Measurements from ENCODE around the gene OR10A3.

Gene OR10A3

GRCh38 chr11:7977232-7977917 is 35.9 kb upstream of the OR10A3 start:
- no peaks in the 10 kb centered on the region for H3K36me3 ChIP-seq (ENCODE audit: insufficient read depth, low read length)
- no peaks in the 10 kb centered on the region for H3K4me1 ChIP-seq (ENCODE audit: insufficient read depth, low read length, severe bottlenecking)
- no peak overlapping the region for H2AFZ ChIP-seq (ENCODE audit: low read length)
- no peaks in the 10 kb centered on the region for H3K79me2 ChIP-seq (ENCODE audit: insufficient read depth, low read length)
- H3F3A ChIP-seq (ENCODE audit: insufficient read depth, low read length), result no peaks in the 10 kb centered on the region
- H3K27ac ChIP-seq (ENCODE audit: low read depth, low read length, poor library complexity, severe bottlenecking), result no peak overlapping the region
- no peak overlapping the region for H3K4me2 ChIP-seq (ENCODE audit: low read length)
- H4K20me1 ChIP-seq (ENCODE audit: insufficient read depth, low read length), result no peaks in the 10 kb centered on the region
- no peak overlapping the region for H3K4me3 ChIP-seq (ENCODE audit: low read depth, low read length, poor library complexity, severe bottlenecking)
- H3K9ac ChIP-seq (ENCODE audit: low read length), result no peak overlapping the region
- H3K9me2 ChIP-seq (ENCODE audit: low read depth, low read length), result no peaks in the 10 kb centered on the region
- H3K27me3 ChIP-seq (ENCODE audit: insufficient read depth, low read length), result no peaks in the 10 kb centered on the region
- no peaks in the 10 kb centered on the region for H3K9me3 ChIP-seq (ENCODE audit: low read length)
- TF ChIP-seq, protein P1, sequence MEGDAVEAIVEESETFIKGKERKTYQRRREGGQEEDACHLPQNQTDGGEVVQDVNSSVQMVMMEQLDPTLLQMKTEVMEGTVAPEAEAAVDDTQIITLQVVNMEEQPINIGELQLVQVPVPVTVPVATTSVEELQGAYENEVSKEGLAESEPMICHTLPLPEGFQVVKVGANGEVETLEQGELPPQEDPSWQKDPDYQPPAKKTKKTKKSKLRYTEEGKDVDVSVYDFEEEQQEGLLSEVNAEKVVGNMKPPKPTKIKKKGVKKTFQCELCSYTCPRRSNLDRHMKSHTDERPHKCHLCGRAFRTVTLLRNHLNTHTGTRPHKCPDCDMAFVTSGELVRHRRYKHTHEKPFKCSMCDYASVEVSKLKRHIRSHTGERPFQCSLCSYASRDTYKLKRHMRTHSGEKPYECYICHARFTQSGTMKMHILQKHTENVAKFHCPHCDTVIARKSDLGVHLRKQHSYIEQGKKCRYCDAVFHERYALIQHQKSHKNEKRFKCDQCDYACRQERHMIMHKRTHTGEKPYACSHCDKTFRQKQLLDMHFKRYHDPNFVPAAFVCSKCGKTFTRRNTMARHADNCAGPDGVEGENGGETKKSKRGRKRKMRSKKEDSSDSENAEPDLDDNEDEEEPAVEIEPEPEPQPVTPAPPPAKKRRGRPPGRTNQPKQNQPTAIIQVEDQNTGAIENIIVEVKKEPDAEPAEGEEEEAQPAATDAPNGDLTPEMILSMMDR (IDR thresholded peaks at IDR 0.05; ENCODE audit: low read length), result no peak
- no peak for TF ChIP-seq EZH2 (IDR thresholded peaks at IDR 0.05; ENCODE audit: borderline replicate concordance, low read length)

GRCh38 chr11:7974668-7975067 is 33.2 kb upstream of the OR10A3 start:
- H3K27ac ChIP-seq (ENCODE audit: low read depth, low read length, poor library complexity, severe bottlenecking), result no peak overlapping the region

DNA sequence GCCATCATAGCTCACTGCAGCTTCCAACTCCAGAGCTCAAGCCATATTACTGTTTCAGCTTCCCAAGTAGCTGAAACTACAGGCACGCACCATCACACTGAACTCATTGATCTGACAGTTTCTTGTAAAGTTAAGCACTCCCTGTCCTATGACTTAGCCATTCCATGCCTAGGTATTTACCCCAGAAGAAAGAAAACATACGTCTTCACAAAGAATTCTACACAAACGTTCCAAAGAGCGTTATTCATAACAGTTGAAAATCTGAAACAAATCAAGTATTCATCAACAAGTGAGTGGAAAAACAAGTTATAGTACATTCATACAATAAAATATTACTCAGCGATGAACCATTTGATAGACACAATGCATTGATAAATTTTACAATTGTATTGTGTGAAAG is 31.5 kb upstream of the OR10A3 start:
- H3K4me3 ChIP-seq (ENCODE audit: low read depth, low read length, poor library complexity, severe bottlenecking), result no peak overlapping the region

More at GRCh38 chr11:7974668-7975067, 33.2 kb upstream of the OR10A3 start:
- Histone ChIP-seq H3K4me3 (ENCODE audit: low read depth, low read length, poor library complexity, severe bottlenecking) (no peak overlapping the region), H2AFZ (ENCODE audit: low read length) (no peak overlapping the region), H3K9me2 (ENCODE audit: low read depth, low read length) (no peaks in the 10 kb centered on the region), H4K20me1 (ENCODE audit: insufficient read depth, low read length) (no peaks in the 10 kb centered on the region), H3K27me3 (ENCODE audit: insufficient read depth, low read length) (no peaks in the 10 kb centered on the region), H3F3A (ENCODE audit: insufficient read depth, low read length) (no peaks in the 10 kb centered on the region), H3K9ac (ENCODE audit: low read length) (no peak overlapping the region), H3K4me1 (ENCODE audit: insufficient read depth, low read length, severe bottlenecking) (no peaks in the 10 kb centered on the region), H3K36me3 (ENCODE audit: insufficient read depth, low read length) (no peaks in the 10 kb centered on the region), H3K4me2 (ENCODE audit: low read length) (no peak overlapping the region), H3K9me3 (ENCODE audit: low read length) (no peaks in the 10 kb centered on the region), H3K79me2 (ENCODE audit: insufficient read depth, low read length) (no peaks in the 10 kb centered on the region)
- TF ChIP-seq EZH2 (IDR thresholded peaks at IDR 0.05; ENCODE audit: borderline replicate concordance, low read length), result no peak
- TF ChIP-seq, protein P1 (IDR thresholded peaks at IDR 0.05; ENCODE audit: low read length), result no peak

More for the DNA sequence above, 31.5 kb upstream of the OR10A3 start:
- no peak overlapping the region for H3K27ac ChIP-seq (ENCODE audit: low read depth, low read length, poor library complexity, severe bottlenecking)
- no peaks in the 10 kb centered on the region for H3F3A ChIP-seq (ENCODE audit: insufficient read depth, low read length)
- H3K79me2 ChIP-seq (ENCODE audit: insufficient read depth, low read length), result no peaks in the 10 kb centered on the region
- no peak overlapping the region for H3K9ac ChIP-seq (ENCODE audit: low read length)
- H4K20me1 ChIP-seq (ENCODE audit: insufficient read depth, low read length), result no peaks in the 10 kb centered on the region
- no peaks in the 10 kb centered on the region for H3K36me3 ChIP-seq (ENCODE audit: insufficient read depth, low read length)
- no peak overlapping the region for H3K4me2 ChIP-seq (ENCODE audit: low read length)
- no peaks in the 10 kb centered on the region for H3K4me1 ChIP-seq (ENCODE audit: insufficient read depth, low read length, severe bottlenecking)
- H3K9me3 ChIP-seq (ENCODE audit: low read length), result no peaks in the 10 kb centered on the region
- TF ChIP-seq, protein P1 (IDR thresholded peaks at IDR 0.05; ENCODE audit: low read length), result no peak
- no peak for TF ChIP-seq EZH2 (IDR thresholded peaks at IDR 0.05; ENCODE audit: borderline replicate concordance, low read length)
- H2AFZ ChIP-seq (ENCODE audit: low read length), result no peak overlapping the region
- no peaks in the 10 kb centered on the region for H3K9me2 ChIP-seq (ENCODE audit: low read depth, low read length)
- H3K27me3 ChIP-seq (ENCODE audit: insufficient read depth, low read length), result no peaks in the 10 kb centered on the region

Data from OCI-LY1 (cell line).